Uterus (tissue), 2 donors: ENCODE data around the gene NEURL1.

Experiments
- POLR2A ChIP-seq, 2 donors: fragments of 450-650 bp; IDR thresholded peaks; one replicate each; pipeline ENCODE4 v1.6.1; 2016; ENCODE audit warnings: antibody characterized with exemption in 2 of 2, mild to moderate bottlenecking in 1 of 2, moderate library complexity in 1 of 2
- TF ChIP-seq, protein P1 (sequence below), 4 experiments: fragments of 200-600 bp in 2 of 4; fragments of 450-650 bp in 2 of 4; sonication (generic) in 2 of 4; IDR thresholded peaks; one replicate each; pipeline ENCODE4 v1.5.1; 2016 to 2019; ENCODE audit warnings: antibody characterized with exemption in 4 of 4, mild to moderate bottlenecking in 2 of 4, moderate library complexity in 1 of 4

DNA sequence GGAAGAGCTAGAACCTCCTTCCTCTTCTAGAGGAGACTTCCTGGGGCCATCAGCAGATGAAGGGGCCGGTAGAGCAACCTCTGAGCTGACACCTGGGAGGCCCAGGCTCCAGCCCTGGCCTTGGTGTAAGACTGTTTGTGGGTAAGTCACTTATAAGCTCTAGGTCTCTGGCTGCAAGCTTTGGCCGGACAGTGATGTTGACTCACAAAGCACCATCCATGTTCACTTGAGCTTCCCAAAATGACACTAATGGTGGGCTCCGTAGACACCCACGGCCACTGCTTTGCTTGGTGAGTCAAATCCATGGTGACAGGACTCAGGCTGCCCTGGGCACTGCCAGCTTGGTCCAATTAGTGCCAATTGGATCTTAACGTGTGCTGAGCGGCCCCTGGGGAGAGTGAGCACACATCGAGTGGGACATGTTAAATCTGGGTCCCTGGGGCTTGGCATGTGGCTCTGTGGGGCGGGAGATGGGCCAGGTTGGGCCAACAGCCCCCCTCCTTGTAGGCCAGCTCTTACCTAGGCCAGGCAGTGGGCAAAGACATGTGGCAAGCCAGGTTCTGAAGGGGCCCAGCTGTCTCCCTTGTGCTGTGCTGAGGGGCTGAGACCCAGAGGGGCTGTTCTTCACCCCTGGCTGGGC, 16.7 kb downstream of the NEURL1 start:
- TF ChIP-seq, protein P1, sequence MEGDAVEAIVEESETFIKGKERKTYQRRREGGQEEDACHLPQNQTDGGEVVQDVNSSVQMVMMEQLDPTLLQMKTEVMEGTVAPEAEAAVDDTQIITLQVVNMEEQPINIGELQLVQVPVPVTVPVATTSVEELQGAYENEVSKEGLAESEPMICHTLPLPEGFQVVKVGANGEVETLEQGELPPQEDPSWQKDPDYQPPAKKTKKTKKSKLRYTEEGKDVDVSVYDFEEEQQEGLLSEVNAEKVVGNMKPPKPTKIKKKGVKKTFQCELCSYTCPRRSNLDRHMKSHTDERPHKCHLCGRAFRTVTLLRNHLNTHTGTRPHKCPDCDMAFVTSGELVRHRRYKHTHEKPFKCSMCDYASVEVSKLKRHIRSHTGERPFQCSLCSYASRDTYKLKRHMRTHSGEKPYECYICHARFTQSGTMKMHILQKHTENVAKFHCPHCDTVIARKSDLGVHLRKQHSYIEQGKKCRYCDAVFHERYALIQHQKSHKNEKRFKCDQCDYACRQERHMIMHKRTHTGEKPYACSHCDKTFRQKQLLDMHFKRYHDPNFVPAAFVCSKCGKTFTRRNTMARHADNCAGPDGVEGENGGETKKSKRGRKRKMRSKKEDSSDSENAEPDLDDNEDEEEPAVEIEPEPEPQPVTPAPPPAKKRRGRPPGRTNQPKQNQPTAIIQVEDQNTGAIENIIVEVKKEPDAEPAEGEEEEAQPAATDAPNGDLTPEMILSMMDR (IDR thresholded peaks at IDR 0.05), result no peak
- TF ChIP-seq POLR2A (IDR thresholded peaks at IDR 0.05), result no peak
